GM23338 (cell line): ENCODE measurements around the gene RNF182. TPM values are rescaled to one million over a fixed set of nuclear protein-coding genes. Genes with fewer than 3 reads are reported as not detected.

Source experiments
- ATAC-seq: fragments of 200-7000 bp; cut with Tn5 transposase; 3 replicates; pipeline ENCODE4 v1.9.1; 2020
- DNase-seq: peaks from one replicate; pipeline ENCODE4 v3.0.0-alpha.2; 2015; ENCODE audit warnings: low spot score
- H2AFZ ChIP-seq: fragments of 200-600 bp; sonication (generic); 2 replicates; pipeline ENCODE4 v1.8.0; 2016; ENCODE audit warnings: antibody characterized with exemption, mild to moderate bottlenecking, moderate library complexity
- H3F3A ChIP-seq: fragments of 200-600 bp; sonication (generic); replicated peaks from 2 replicates; pipeline ENCODE4 v1.8.0; 2017; ENCODE audit warnings: antibody characterized with exemption, mixed run types, low read depth
- H3K27ac ChIP-seq: fragments of 200-600 bp; sonication (generic); 2 replicates; pipeline ENCODE4 v1.6.1; 2016; ENCODE audit warnings: low read depth
- H3K27me3 ChIP-seq: fragments of 200-600 bp; sonication (generic); 2 replicates; pipeline ENCODE4 v1.8.0; 2016; ENCODE audit warnings: mild to moderate bottlenecking, mixed run types, moderate library complexity; ENCODE audit not compliant: insufficient read depth
- H3K36me3 ChIP-seq: fragments of 200-600 bp; sonication (generic); 2 replicates; pipeline ENCODE4 v1.8.0; 2016; ENCODE audit warnings: mild to moderate bottlenecking; ENCODE audit not compliant: insufficient read depth
- H3K4me1 ChIP-seq: fragments of 200-600 bp; sonication (generic); 2 replicates; pipeline ENCODE4 v1.8.0; 2016; ENCODE audit warnings: mild to moderate bottlenecking, moderate library complexity; ENCODE audit not compliant: insufficient read depth
- H3K4me2 ChIP-seq: fragments of 200-600 bp; sonication (generic); 2 replicates; pipeline ENCODE4 v1.7.1; 2017; ENCODE audit warnings: mixed run types
- H3K4me3 ChIP-seq: fragments of 200-600 bp; sonication (generic); 2 replicates; pipeline ENCODE4 v1.6.1; 2016; ENCODE audit warnings: mixed run types
- H3K79me2 ChIP-seq: fragments of 200-600 bp; sonication (generic); replicated peaks from 2 replicates; pipeline ENCODE4 v1.8.0; 2017; ENCODE audit warnings: mild to moderate bottlenecking; ENCODE audit not compliant: insufficient read depth
- H3K9me2 ChIP-seq: fragments of 200-600 bp; sonication (generic); 2 replicates; pipeline ENCODE4 v1.8.0; 2017; ENCODE audit not compliant: insufficient read depth
- H4K20me1 ChIP-seq: fragments of 200-600 bp; sonication (generic); replicated peaks from 2 replicates; pipeline ENCODE4 v1.8.0; 2017; ENCODE audit warnings: mild to moderate bottlenecking; ENCODE audit not compliant: insufficient read depth
- H3K27ac Mint-ChIP-seq: 2 replicates; pipeline ENCODE4 v1.8.0; 2020; ENCODE audit warnings: inconsistent platforms, mild to moderate bottlenecking, moderate library complexity, mixed read lengths
- H3K27me3 Mint-ChIP-seq: 3 replicates; pipeline ENCODE4 v1.8.0; 2022; ENCODE audit warnings: low read depth, mild to moderate bottlenecking, moderate library complexity, mixed read lengths, inconsistent platforms; ENCODE audit not compliant: insufficient read depth, poor library complexity
- H3K36me3 Mint-ChIP-seq: 3 replicates; pipeline ENCODE4 v1.8.0; 2021; ENCODE audit warnings: low read depth, mild to moderate bottlenecking, inconsistent platforms, moderate library complexity, mixed read lengths
- H3K4me1 Mint-ChIP-seq: 3 replicates; pipeline ENCODE4 v1.8.0; 2020; ENCODE audit warnings: mild to moderate bottlenecking, inconsistent platforms, mixed read lengths
- H3K4me3 Mint-ChIP-seq: 3 replicates; pipeline ENCODE4 v1.8.0; 2021; ENCODE audit warnings: moderate library complexity, mild to moderate bottlenecking, inconsistent platforms, mixed read lengths
- H3K9me3 Mint-ChIP-seq: 3 replicates; pipeline ENCODE4 v1.8.0; 2020; ENCODE audit warnings: moderate library complexity, mild to moderate bottlenecking, inconsistent platforms, mixed read lengths
- CREB1 ChIP-seq: fragments of 250-450 bp; sonication (Bioruptor Pico); IDR thresholded peaks from 2 replicates; pipeline ENCODE4 v1.5.0; 2020; ENCODE audit warnings: low read depth, mild to moderate bottlenecking, moderate library complexity
- ETS1 ChIP-seq: IDR thresholded peaks from 2 replicates; pipeline ENCODE4 v1.6.1; 2016; ENCODE audit warnings: antibody characterized with exemption
- EZH2 ChIP-seq: fragments of 200-600 bp; sonication (generic); IDR thresholded peaks from one replicate; pipeline ENCODE4 v1.8.0; 2017; ENCODE audit warnings: antibody characterized with exemption, mild to moderate bottlenecking, low read depth; ENCODE audit not compliant: unreplicated experiment
- EZH2phosphoT487 ChIP-seq: fragments of 200-600 bp; sonication (generic); IDR thresholded peaks from one replicate; pipeline ENCODE4 v1.8.1; 2018; ENCODE audit warnings: antibody characterized with exemption; ENCODE audit not compliant: unreplicated experiment
- JUNB ChIP-seq: IDR thresholded peaks from one replicate; pipeline ENCODE4 v1.6.1; 2016; ENCODE audit warnings: antibody characterized with exemption; ENCODE audit not compliant: unreplicated experiment
- NANOG ChIP-seq: IDR thresholded peaks from 2 replicates; pipeline ENCODE4 v1.6.1; 2016; ENCODE audit warnings: antibody characterized with exemption, borderline replicate concordance
- POLR2AphosphoS5 ChIP-seq: IDR thresholded peaks from 2 replicates; pipeline ENCODE4 v1.6.1; 2016; ENCODE audit warnings: antibody characterized with exemption, low read depth
- REST ChIP-seq: IDR thresholded peaks from one replicate; pipeline ENCODE4 v1.6.1; 2018; ENCODE audit warnings: antibody characterized with exemption; ENCODE audit not compliant: unreplicated experiment
- STAT1 ChIP-seq: IDR thresholded peaks from one replicate; pipeline ENCODE4 v1.6.1; 2016; ENCODE audit warnings: antibody characterized with exemption; ENCODE audit not compliant: unreplicated experiment
- ZNF114 ChIP-seq: fragments of 250-450 bp; sonication (Bioruptor Pico); IDR thresholded peaks from 2 replicates; pipeline ENCODE4 v1.5.0; 2020; ENCODE audit warnings: mild to moderate bottlenecking, moderate library complexity
- ZNF462 ChIP-seq: fragments of 250-450 bp; sonication (Bioruptor Pico); IDR thresholded peaks from 2 replicates; pipeline ENCODE4 v1.5.0; 2020; ENCODE audit warnings: mild to moderate bottlenecking, moderate library complexity
- polyA plus RNA-seq: library from polyadenylated mRNA; unstranded; fragments of >200 nt; fragmentation: Nextera tagmentation; extraction: Ambion mirVana; gene quantifications from 2 replicates; pipeline ENCODE4 v1.2.1, GENCODE V29; 2016
- total RNA-seq: library from RNA; depleted of rRNA; stranded (reverse); fragments of >200 nt; shearing (Covaris generic); gene quantifications from 2 replicates; pipeline ENCODE4 v1.2.3, GENCODE V29; 2014

The RNF182 gene
- total and polyA plus RNA-seq, 2 experiments from 2014 or later, result 3.2 to 9.8 TPM

GRCh38 chr6:13978787-13979186 is 54.0 kb downstream of the RNF182 start (continued):
- TF ChIP-seq ZNF462 (CRISPR knock-in tag) (no peak), CREB1 (CRISPR knock-in tag) (no peak)

- H3K79me2 ChIP-seq, result no peaks in the 10 kb centered on the region
- H3K4me2 ChIP-seq, result no peak overlapping the region
- peaks cover 31% of the 10 kb centered on the region for H3K4me1 ChIP-seq
- H3K9me2 ChIP-seq, result peaks cover 4% of the 10 kb centered on the region; the same call in 1 of the 2 replicates
- H3K27me3 ChIP-seq, result no peaks in the 10 kb centered on the region
- Mint-ChIP-seq H3K27me3 (no peaks in the 10 kb centered on the region), H3K9me3 (peaks cover 3% of the 10 kb centered on the region; the same call in 1 of the 3 replicates), H3K4me3 (no peak overlapping the region), H3K27ac (no peak overlapping the region; the same call in 1 of the 2 replicates), H3K4me1 (peaks cover 13% of the 10 kb centered on the region; the same call in 2 of the 3 replicates), H3K36me3 (peaks cover 11% of the 10 kb centered on the region; the same call in 2 of the 3 replicates)
- no peaks in the 10 kb centered on the region for H4K20me1 ChIP-seq
- no peak overlapping the region for H3K27ac ChIP-seq
- no peaks in the 10 kb centered on the region for H3K36me3 ChIP-seq
- no peak overlapping the region for H2AFZ ChIP-seq
- DNase-seq, result no peak
- ATAC-seq, result no peak
- H3F3A ChIP-seq, result no peaks in the 10 kb centered on the region
- no peak overlapping the region for H3K4me3 ChIP-seq
- TF ChIP-seq EZH2phosphoT487, result no peak
- no peak for TF ChIP-seq STAT1
- no peak for TF ChIP-seq POLR2AphosphoS5
- TF ChIP-seq ETS1, result no peak
- TF ChIP-seq CREB1 (CRISPR knock-in tag), result no peak
- no peak for TF ChIP-seq ZNF114 (CRISPR knock-in tag)
- TF ChIP-seq EZH2, result no peak
- no peak for TF ChIP-seq REST
- no peak for TF ChIP-seq JUNB
- TF ChIP-seq NANOG, result no peak
These were observed 54.8 kb downstream of the RNF182 start for GRCh38 chr6:13979284-13980171.
